ENCODE results near the gene RAB29.

GRCh38 chr1:205735218-205735617 is 40.1 kb downstream of the RAB29 start:
- TF ChIP-seq CTCF (IDR thresholded peaks at IDR 0.05) (no peak), RFX5 (IDR thresholded peaks at IDR 0.05; ENCODE audit: low read length) (no peak), SIN3A (IDR thresholded peaks at IDR 0.05; ENCODE audit: borderline replicate concordance, low read depth, low read length) (no peak), MXI1 (IDR thresholded peaks at IDR 0.05; ENCODE audit: low read depth, low read length) (no peak), REST (IDR thresholded peaks at IDR 0.05; ENCODE audit: low read depth, low read length) (no peak), ELF1 (IDR thresholded peaks at IDR 0.05) (no peak), SMC3 (IDR thresholded peaks at IDR 0.05; ENCODE audit: low read depth, low read length) (no peak), RAD21 (IDR thresholded peaks at IDR 0.05; ENCODE audit: low read length) (no peak), PBX3 (IDR thresholded peaks at IDR 0.05) (no peak), EP300 (IDR thresholded peaks at IDR 0.05; ENCODE audit: borderline replicate concordance in 1 of 2, low read depth in 1 of 2, low read length in 1 of 2) (no peak), POLR2AphosphoS5 (IDR thresholded peaks at IDR 0.05; ENCODE audit: low read depth, low read length) (no peak)
